Measurements from ENCODE around the gene PMPCB.

PMPCB gene

DNA sequence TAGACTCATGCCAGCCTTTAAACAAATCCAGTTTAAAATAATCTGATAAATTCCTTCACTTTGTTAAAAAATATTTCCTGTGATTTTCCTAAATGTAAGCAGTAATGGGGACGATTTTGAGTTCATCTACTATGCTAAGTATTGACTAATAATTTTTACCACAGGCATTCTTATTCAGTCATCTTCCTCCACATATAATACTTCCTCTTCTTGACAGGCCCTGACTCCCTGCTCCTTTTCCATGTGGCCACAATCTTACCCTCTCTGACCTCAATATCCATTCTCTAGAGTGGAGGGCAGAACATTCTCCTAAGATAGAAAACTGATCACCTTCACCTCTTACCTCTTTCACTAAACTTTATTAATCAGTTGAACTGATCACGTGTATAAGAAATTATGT lies 39.5 kb downstream of the PMPCB start:
- peak; percentile 65 for DNase-seq (ENCODE audit: low read depth)
- TF ChIP-seq, protein P1, sequence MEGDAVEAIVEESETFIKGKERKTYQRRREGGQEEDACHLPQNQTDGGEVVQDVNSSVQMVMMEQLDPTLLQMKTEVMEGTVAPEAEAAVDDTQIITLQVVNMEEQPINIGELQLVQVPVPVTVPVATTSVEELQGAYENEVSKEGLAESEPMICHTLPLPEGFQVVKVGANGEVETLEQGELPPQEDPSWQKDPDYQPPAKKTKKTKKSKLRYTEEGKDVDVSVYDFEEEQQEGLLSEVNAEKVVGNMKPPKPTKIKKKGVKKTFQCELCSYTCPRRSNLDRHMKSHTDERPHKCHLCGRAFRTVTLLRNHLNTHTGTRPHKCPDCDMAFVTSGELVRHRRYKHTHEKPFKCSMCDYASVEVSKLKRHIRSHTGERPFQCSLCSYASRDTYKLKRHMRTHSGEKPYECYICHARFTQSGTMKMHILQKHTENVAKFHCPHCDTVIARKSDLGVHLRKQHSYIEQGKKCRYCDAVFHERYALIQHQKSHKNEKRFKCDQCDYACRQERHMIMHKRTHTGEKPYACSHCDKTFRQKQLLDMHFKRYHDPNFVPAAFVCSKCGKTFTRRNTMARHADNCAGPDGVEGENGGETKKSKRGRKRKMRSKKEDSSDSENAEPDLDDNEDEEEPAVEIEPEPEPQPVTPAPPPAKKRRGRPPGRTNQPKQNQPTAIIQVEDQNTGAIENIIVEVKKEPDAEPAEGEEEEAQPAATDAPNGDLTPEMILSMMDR (IDR thresholded peaks at IDR 0.05; ENCODE audit: low read depth, low read length) = no peak
- no peak for TF ChIP-seq POLR2A (IDR thresholded peaks at IDR 0.05; ENCODE audit: extremely low read depth, insufficient read length)
- TF ChIP-seq, protein P2, sequence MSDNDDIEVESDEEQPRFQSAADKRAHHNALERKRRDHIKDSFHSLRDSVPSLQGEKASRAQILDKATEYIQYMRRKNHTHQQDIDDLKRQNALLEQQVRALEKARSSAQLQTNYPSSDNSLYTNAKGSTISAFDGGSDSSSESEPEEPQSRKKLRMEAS (IDR thresholded peaks at IDR 0.05; ENCODE audit: low read depth, low read length) = no peak
- TF ChIP-seq MYC (IDR thresholded peaks at IDR 0.05; ENCODE audit: low read depth, low read length) = no peak
- no peak overlapping the region for H3K4me3 ChIP-seq (ENCODE audit: low read depth, low read length)

DNA sequence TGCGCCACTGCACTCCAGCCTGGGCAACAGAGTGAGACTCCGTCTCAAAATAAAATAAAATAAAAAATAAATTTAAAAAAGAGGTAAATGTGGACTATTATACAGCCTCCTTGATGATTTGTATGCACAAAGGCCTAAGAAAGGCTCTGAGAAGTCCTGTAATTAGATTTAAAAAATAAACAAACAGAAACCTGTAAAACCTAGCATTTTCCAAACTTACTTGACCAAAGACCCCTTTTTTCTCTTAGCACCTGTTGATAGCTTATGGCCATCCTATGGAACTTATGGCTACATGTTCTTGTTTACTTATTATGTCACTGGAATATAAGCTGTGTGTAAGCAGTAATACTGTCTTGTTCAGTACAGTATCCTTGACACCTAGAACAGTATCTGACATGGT lies 41.6 kb downstream of the PMPCB start:
- TF ChIP-seq, protein P2 (IDR thresholded peaks at IDR 0.05; ENCODE audit: low read depth, low read length) = no peak
- no peak for TF ChIP-seq POLR2A (IDR thresholded peaks at IDR 0.05; ENCODE audit: extremely low read depth, insufficient read length)
- TF ChIP-seq, protein P1 (IDR thresholded peaks at IDR 0.05; ENCODE audit: low read depth, low read length) = no peak
- no peak for TF ChIP-seq MYC (IDR thresholded peaks at IDR 0.05; ENCODE audit: low read depth, low read length)
- DNase-seq (ENCODE audit: low read depth) = no peak

DNA sequence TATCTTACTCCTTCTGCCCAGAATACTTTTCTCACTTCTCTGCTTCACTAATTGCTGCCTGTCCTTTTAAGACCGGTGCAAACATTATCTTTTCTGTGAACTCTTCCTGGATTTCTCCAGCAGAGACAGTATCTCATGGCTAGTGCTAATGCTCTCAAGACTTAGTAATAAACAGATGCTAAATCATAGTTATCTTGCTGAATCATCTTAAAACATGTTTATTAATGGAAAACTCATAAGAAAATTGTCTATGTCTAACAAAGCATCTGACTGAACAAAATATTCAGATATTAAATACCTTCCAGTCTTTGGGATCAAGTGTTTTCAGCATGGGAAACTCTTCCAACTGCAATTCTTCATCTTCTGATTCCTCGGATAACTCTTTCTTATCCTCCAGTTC lies 44.2 kb downstream of the PMPCB start:
- no peak for DNase-seq (ENCODE audit: low read depth)
- H3K4me3 ChIP-seq (ENCODE audit: low read depth, low read length) = peak overlapping the region; percentile 42
- TF ChIP-seq MYC (IDR thresholded peaks at IDR 0.05; ENCODE audit: low read depth, low read length) = no peak
- TF ChIP-seq, protein P2 (IDR thresholded peaks at IDR 0.05; ENCODE audit: low read depth, low read length) = no peak
- TF ChIP-seq, protein P1 (IDR thresholded peaks at IDR 0.05; ENCODE audit: low read depth, low read length) = no peak
- no peak for TF ChIP-seq POLR2A (IDR thresholded peaks at IDR 0.05; ENCODE audit: extremely low read depth, insufficient read length)

More for the DNA sequence above, 41.6 kb downstream of the PMPCB start:
- H3K4me3 ChIP-seq (ENCODE audit: low read depth, low read length) = no peak overlapping the region

DNA sequence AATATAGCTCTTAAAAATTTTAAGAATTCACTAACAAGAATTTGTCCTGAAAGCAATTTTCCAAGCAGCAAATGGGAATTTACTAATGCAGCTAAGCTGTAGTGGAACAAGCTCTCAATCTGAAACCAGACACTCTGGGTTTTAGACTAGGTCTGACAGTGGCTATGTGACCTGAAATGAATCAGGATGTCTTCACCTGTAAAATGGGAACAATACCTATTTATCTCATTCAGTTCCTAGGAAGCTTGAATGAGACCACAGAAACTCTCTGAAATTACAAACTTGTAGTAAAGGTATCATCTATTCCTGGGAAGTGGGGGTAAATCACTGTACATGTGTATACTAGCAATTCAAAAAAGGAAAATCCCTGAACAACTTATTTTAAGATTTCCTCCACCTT lies 46.1 kb downstream of the PMPCB start:
- no peak for TF ChIP-seq MYC (IDR thresholded peaks at IDR 0.05; ENCODE audit: low read depth, low read length)
- TF ChIP-seq, protein P2 (IDR thresholded peaks at IDR 0.05; ENCODE audit: low read depth, low read length) = no peak
- TF ChIP-seq, protein P1 (IDR thresholded peaks at IDR 0.05; ENCODE audit: low read depth, low read length) = no peak
- TF ChIP-seq POLR2A (IDR thresholded peaks at IDR 0.05; ENCODE audit: extremely low read depth, insufficient read length) = no peak
- no peak for DNase-seq (ENCODE audit: low read depth)
- H3K4me3 ChIP-seq (ENCODE audit: low read depth, low read length) = peak overlapping the region; percentile 84

DNA sequence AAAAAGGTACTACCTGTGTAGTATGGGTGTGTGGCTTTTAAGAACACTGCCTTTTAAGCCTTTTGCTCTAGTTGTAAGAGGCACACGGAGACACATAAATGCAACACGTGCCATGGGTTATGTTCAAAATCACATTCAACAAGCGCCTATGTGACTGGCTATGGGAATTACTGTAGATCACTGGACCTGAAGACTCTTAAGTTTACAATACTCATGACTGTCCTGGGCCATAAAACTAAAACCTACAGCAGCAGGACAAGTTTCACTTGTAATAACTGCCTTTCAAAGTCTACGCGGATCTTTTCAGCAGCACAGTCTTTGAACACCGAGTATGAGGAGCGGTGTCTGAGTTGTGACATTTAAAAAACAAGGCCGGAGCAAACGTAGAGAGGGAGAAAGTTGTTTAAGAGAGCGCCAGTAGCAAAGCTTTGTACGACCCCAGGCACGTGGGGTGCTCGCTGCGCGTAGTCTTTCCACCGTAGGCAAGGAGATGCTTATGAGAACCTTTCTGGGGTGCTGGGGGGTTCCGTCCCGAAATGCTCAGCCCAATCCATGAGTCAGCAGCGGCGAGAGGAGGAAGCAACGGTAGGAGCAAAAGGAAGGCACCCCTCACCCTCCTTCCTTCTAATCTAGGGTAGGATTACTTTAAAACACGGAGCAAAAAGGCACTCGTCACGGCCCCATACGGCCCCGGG lies 46.7 kb downstream of the PMPCB start:
- DNase-seq (ENCODE audit: low read depth) = peak; percentile 73
- peak overlapping the region; percentile 84 for H3K4me3 ChIP-seq (ENCODE audit: low read depth, low read length)
- TF ChIP-seq, protein P2 (IDR thresholded peaks at IDR 0.05; ENCODE audit: low read depth, low read length) = peak; percentile 79
- no peak for TF ChIP-seq POLR2A (IDR thresholded peaks at IDR 0.05; ENCODE audit: extremely low read depth, insufficient read length)

DNA sequence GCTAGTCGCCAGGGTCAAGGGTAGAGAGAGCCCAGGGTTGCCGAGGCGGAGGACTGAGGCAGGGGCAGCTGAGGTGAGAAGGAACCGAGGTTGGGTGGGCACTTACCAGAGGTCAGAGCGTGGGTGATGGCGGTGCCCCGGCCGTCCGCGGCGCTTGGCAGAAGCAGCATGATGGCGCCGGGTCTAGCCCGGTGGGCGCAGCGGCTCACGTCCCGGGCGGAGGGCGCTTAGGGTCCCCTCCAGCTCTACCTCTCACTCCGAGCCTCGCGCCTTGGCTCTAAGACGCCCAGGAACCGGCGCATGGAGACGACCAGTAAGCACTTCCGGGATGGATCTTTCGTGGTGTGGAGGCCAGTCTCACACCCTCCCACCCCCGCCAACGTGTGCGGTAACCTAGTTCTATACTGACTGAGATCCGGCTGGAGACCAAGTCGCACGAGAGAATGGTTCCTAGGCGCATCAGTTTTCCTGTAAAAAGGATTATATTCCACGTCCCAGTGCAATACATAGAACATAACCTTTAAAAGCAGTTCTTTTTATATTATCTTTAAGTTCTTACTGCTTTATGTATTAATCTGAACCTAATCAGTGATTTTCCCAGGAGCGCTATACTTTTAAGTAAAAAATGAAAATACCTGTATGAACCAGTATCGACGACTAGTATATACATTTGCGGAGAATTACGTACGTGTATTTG lies 47.4 kb downstream of the PMPCB start, which contains the start of gene DNAJC2:
DNAJC2 (minus strand) TSS at position 315 of the 697 bp plus-strand sequence; CDS start at position 170, 145 bp downstream.
- H3K4me3 ChIP-seq (ENCODE audit: low read depth, low read length) = peak within 1 kb of the TSS; percentile 84

More for the DNA sequence above, 47.4 kb downstream of the PMPCB start, which contains the start of gene DNAJC2:
- DNase-seq (ENCODE audit: low read depth) = peak; percentile 98
- TF ChIP-seq MYC (IDR thresholded peaks at IDR 0.05; ENCODE audit: low read depth, low read length) = peak; percentile 99
- TF ChIP-seq, protein P2 (IDR thresholded peaks at IDR 0.05; ENCODE audit: low read depth, low read length) = peak; percentile 91
- peak; percentile 92 for TF ChIP-seq POLR2A (IDR thresholded peaks at IDR 0.05; ENCODE audit: extremely low read depth, insufficient read length)
- TF ChIP-seq, protein P1 (IDR thresholded peaks at IDR 0.05; ENCODE audit: low read depth, low read length) = no peak

Data from NB4 (cell line).